OCI-LY3 (cell line): ENCODE data around the gene TRIM41.

Experiments used
- CTCF ChIP-seq: fragments of 200-600, 300-600 bp; sonication (generic); IDR thresholded peaks from 2 replicates; pipeline ENCODE4 v1.5.1; 2014; ENCODE audit warnings: antibody characterized with exemption, low read length, low read depth
- EZH2phosphoT487 ChIP-seq: fragments of 200-600 bp; shearing (Covaris generic); IDR thresholded peaks from 2 replicates; pipeline ENCODE4 v1.6.1; 2018; ENCODE audit warnings: antibody characterized with exemption, mixed run types, low read depth

- peak; percentile 32 for TF ChIP-seq CTCF
- no peak for TF ChIP-seq EZH2phosphoT487
These were observed 11.9 kb upstream of the TRIM41 start for GRCh38 chr5:181211208-181211607.
